Measurements from ENCODE around the gene TTL.

DNA sequence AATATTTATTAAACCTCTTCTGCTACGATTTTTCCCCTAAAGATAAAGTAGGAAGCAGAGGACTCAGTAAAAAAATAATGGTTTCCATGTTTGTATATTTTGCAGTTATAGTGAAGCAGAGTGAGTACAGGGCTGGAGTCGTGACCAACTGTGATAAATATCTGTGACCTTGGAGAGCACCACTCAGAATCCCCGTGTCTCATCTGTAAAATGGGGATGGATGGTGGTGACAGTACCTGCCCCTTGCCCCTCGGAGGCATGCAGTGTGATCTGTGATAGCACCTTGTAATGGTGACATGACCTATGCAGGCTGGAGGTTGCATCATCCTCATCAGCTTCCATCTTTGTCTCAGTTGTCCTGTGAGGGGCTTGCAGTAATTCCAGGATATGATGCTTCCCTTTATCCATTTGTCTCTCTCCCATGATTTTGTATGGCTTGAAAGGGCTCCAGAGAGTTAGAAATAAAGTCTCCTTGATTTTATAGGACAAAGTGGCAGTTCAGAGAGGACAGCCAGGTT, 5.5 kb downstream of the TTL start:
- no peak for TF ChIP-seq POLR2A (IDR thresholded peaks at IDR 0.05)
- TF ChIP-seq CTCF (IDR thresholded peaks at IDR 0.05): no peak
- no peak for TF ChIP-seq EP300 (IDR thresholded peaks at IDR 0.05)
- TF ChIP-seq POLR2AphosphoS5 (IDR thresholded peaks at IDR 0.05): no peak

All from sigmoid colon (tissue), 4 donors.